CD14-positive monocyte (primary cell): ENCODE data around the gene GEMIN7. TPM values are rescaled to one million over a fixed set of nuclear protein-coding genes. Genes with fewer than 3 reads are reported as not detected.

ENCODE experiments used
- DNase-seq, 3 donors: peaks; one replicate each; pipeline ENCODE4 v3.0.0-alpha.2; 2011 to 2022
- H2AFZ ChIP-seq: 2 replicates; pipeline ENCODE4 v1.6.0; 2012; ENCODE audit warnings: mild to moderate bottlenecking, low read depth, low read length, inconsistent platforms; ENCODE audit not compliant: insufficient read depth, poor library complexity, severe bottlenecking
- H3K27ac ChIP-seq, 2 donors: 1 replicate in 1 of 2; 2 replicates in 1 of 2; pipeline ENCODE4 v1.5.1; 2012 to 2013; ENCODE audit warnings: low read length in 2 of 2, control low read depth in 1 of 2, inconsistent platforms in 1 of 2, low read depth in 1 of 2, mild to moderate bottlenecking in 1 of 2
- H3K27me3 ChIP-seq, 2 donors: one replicate each; pipeline versions ENCODE4 v1.6.0 to v1.6.1; 2011 to 2013; ENCODE audit warnings: low read length in 2 of 2; ENCODE audit not compliant: control insufficient read depth in 2 of 2, insufficient read depth in 2 of 2
- H3K36me3 ChIP-seq, 2 donors: replicated peaks in 1 of 2; 1 replicate in 1 of 2; 2 replicates in 1 of 2; pipeline versions ENCODE4 v1.5.1 to v1.6.1; 2012 to 2013; ENCODE audit warnings: low read length in 2 of 2, control low read depth in 1 of 2, inconsistent platforms in 1 of 2, mild to moderate bottlenecking in 1 of 2; ENCODE audit not compliant: insufficient read depth in 2 of 2, control insufficient read depth in 1 of 2
- H3K4me1 ChIP-seq, 2 donors: 1 replicate in 1 of 2; 2 replicates in 1 of 2; pipeline versions ENCODE4 v1.5.1 to v1.6.1; 2012 to 2013; ENCODE audit warnings: low read length in 2 of 2, control low read depth in 1 of 2, inconsistent platforms in 1 of 2, mild to moderate bottlenecking in 1 of 2, moderate library complexity in 1 of 2; ENCODE audit not compliant: insufficient read depth in 2 of 2, control insufficient read depth in 1 of 2
- H3K4me2 ChIP-seq: replicated peaks from 2 replicates; pipeline ENCODE3; 2012; ENCODE audit warnings: low read length, moderate library complexity, mild to moderate bottlenecking; ENCODE audit not compliant: poor library complexity, severe bottlenecking; ENCODE audit errors: extremely low read depth
- H3K4me3 ChIP-seq, 3 experiments: fragments of 200-600 bp in 1 of 3; sonication (generic) in 1 of 3; replicated peaks in 1 of 3; 1 replicate in 2 of 3; 2 replicates in 1 of 3; pipeline ENCODE4 v1.5.1; 2011 to 2013; ENCODE audit warnings: low read length in 3 of 3, mild to moderate bottlenecking in 3 of 3, control low read depth in 2 of 3, low read depth in 2 of 3, inconsistent platforms in 1 of 3, moderate library complexity in 1 of 3
- H3K79me2 ChIP-seq: 2 replicates; pipeline ENCODE4 v1.6.0; 2012; ENCODE audit warnings: mild to moderate bottlenecking, control low read depth, inconsistent platforms, low read length, moderate library complexity; ENCODE audit not compliant: insufficient read depth
- H3K9ac ChIP-seq: 2 replicates; pipeline ENCODE4 v1.6.0; 2017; ENCODE audit warnings: low read length, mild to moderate bottlenecking; ENCODE audit not compliant: insufficient read depth, poor library complexity, severe bottlenecking
- H3K9me3 ChIP-seq, 2 donors: replicated peaks in 1 of 2; 1 replicate in 1 of 2; 2 replicates in 1 of 2; pipeline versions ENCODE4 v1.5.1 to v1.6.1; 2012 to 2013; ENCODE audit warnings: low read length in 2 of 2, control low read depth in 1 of 2; ENCODE audit not compliant: control insufficient read depth in 1 of 2, insufficient read depth in 1 of 2
- H4K20me1 ChIP-seq: 2 replicates; pipeline ENCODE4 v1.6.0; 2012; ENCODE audit warnings: mild to moderate bottlenecking, low read length, control low read depth, moderate library complexity; ENCODE audit not compliant: insufficient read depth
- H3K27ac Mint-ChIP-seq, 7 donors: one replicate each; pipeline ENCODE4 v1.8.0; 2020; ENCODE audit warnings: mild to moderate bottlenecking in 7 of 7, mixed read lengths in 7 of 7, moderate library complexity in 6 of 7, inconsistent platforms in 2 of 7
- H3K27me3 Mint-ChIP-seq, 3 donors: one replicate each; pipeline ENCODE4 v1.8.0; 2021 to 2022; ENCODE audit warnings: low read depth in 3 of 3, mild to moderate bottlenecking in 3 of 3, mixed read lengths in 3 of 3, moderate library complexity in 3 of 3, inconsistent platforms in 1 of 3
- H3K36me3 Mint-ChIP-seq, 2 donors: one replicate each; pipeline ENCODE4 v1.8.0; 2020; ENCODE audit warnings: mixed read lengths in 2 of 2, inconsistent platforms in 1 of 2, mild to moderate bottlenecking in 1 of 2
- H3K4me1 Mint-ChIP-seq: one replicate; pipeline ENCODE4 v1.8.0; 2020; ENCODE audit warnings: mild to moderate bottlenecking, mixed read lengths
- H3K4me3 Mint-ChIP-seq, 2 donors: one replicate each; pipeline ENCODE4 v1.8.0; 2020; ENCODE audit warnings: mild to moderate bottlenecking in 2 of 2, mixed read lengths in 2 of 2, moderate library complexity in 1 of 2
- H3K9me3 Mint-ChIP-seq, 7 donors: one replicate each; pipeline ENCODE4 v1.8.0; 2020 to 2022; ENCODE audit warnings: mixed read lengths in 7 of 7, mild to moderate bottlenecking in 6 of 7, moderate library complexity in 6 of 7, inconsistent platforms in 2 of 7
- CTCF ChIP-seq: fragments of 200-600 bp; IDR thresholded peaks from one replicate; pipeline ENCODE4 v1.8.0; 2022; ENCODE audit warnings: antibody characterized with exemption, mild to moderate bottlenecking
- WGBS: methylation state at CpG from one replicate; pipeline ENCODE4 v1.1.5; 2013; ENCODE audit warnings: missing lambda C conversion rate; ENCODE audit not compliant: insufficient coverage; 5-methylcytosine and 5-hydroxymethylcytosine counted together
- intact Hi-C, 2 donors: fragments of 100-400 bp; cut with micrococcal nuclease; formaldehyde crosslinking; loops; one replicate each; pipeline versions ENCODE4 v1.15.0 to v1.15.1; 2023
- polyA plus RNA-seq, 3 donors: library from polyadenylated mRNA; depleted of rRNA in 1 of 3; unstranded in 2 of 3; stranded (reverse) in 1 of 3; fragments of 300-500 nt in 2 of 3; fragments of >200 nt in 1 of 3; fragmentation: Illumina TruSeq in 2 of 3; gene quantifications; 1 replicate in 2 of 3; 2 replicates in 1 of 3; pipeline ENCODE4 v1.2.3, GENCODE V29; 2012 to 2021

The GEMIN7 gene
- polyA plus RNA-seq, 3 donors, result 67.6 to 83.4 (median 78.4) TPM

GRCh38 chr19:45032421-45032820 lies 46.6 kb upstream of the GEMIN7 start:
- Mint-ChIP-seq H3K9me3 (peaks cover 3 to 15% (median 9%) of the 10 kb centered on the region in 7 donors), H3K27me3 (no peaks in the 10 kb centered on the region), H3K4me3 (no peak overlapping the region), H3K27ac (no peak overlapping the region), H3K4me1 (no peaks in the 10 kb centered on the region), H3K36me3 (peaks cover 65 to 92% of the 10 kb centered on the region in 2 donors)
- Histone ChIP-seq H3K9me3 (peaks cover 0 to 4% of the 10 kb centered on the region in 2 donors), H3K4me1 (no peaks in the 10 kb centered on the region), H4K20me1 (no peaks in the 10 kb centered on the region), H3K27me3 (no peaks in the 10 kb centered on the region), H3K4me3 (no peak overlapping the region), H3K27ac (no peak overlapping the region), H3K4me2 (no peak overlapping the region), H3K79me2 (no peaks in the 10 kb centered on the region), H2AFZ (no peak overlapping the region), H3K36me3 (peaks cover 64 to 88% of the 10 kb centered on the region in 2 donors), H3K9ac (no peak overlapping the region)
- no peak for DNase-seq
- TF ChIP-seq CTCF, result no peak
- intact Hi-C loops, result no loop called here
- 99% methylated on average over 18 of the region's 18 CpGs for WGBS

GRCh38 chr19:45035755-45036154 lies 43.3 kb upstream of the GEMIN7 start:
- Histone ChIP-seq H3K79me2 (peaks cover 18% of the 10 kb centered on the region), H3K27me3 (no peaks in the 10 kb centered on the region), H3K4me1 (peaks cover 18 to 22% of the 10 kb centered on the region in 2 donors), H3K9me3 (peaks cover 0 to 4% of the 10 kb centered on the region in 2 donors), H3K36me3 (peaks cover 43 to 60% of the 10 kb centered on the region in 2 donors), H3K4me3 (no peak overlapping the region), H3K9ac (no peak overlapping the region), H3K27ac (no peak overlapping the region), H4K20me1 (peaks cover 13% of the 10 kb centered on the region), H2AFZ (no peak overlapping the region), H3K4me2 (no peak overlapping the region)
- intact Hi-C loops, result no loop called here
- Mint-ChIP-seq H3K27ac (peak overlapping the region in 2 of 7 donors; percentile 31 to 38), H3K27me3 (no peaks in the 10 kb centered on the region), H3K4me3 (no peak overlapping the region), H3K9me3 (peaks cover 1 to 9% (median 6%) of the 10 kb centered on the region in 7 donors), H3K4me1 (peaks cover 21% of the 10 kb centered on the region), H3K36me3 (peaks cover 49 to 75% of the 10 kb centered on the region in 2 donors)
- TF ChIP-seq CTCF, result no peak
- no peak for DNase-seq
- 100% methylated on average over 4 of the region's 6 CpGs for WGBS
